ENCODE measurements around the gene MSMB. TPM values are rescaled to one million over a fixed set of nuclear protein-coding genes. Genes with fewer than 3 reads are reported as not detected.

Gene MSMB
- total and polyA plus RNA-seq, 9 of the 15 experiments (the other 6 are each of a cell fraction or from before 2014, with no cell fraction given): 0.21 to 0.60 TPM; not detected in 7

DNA sequence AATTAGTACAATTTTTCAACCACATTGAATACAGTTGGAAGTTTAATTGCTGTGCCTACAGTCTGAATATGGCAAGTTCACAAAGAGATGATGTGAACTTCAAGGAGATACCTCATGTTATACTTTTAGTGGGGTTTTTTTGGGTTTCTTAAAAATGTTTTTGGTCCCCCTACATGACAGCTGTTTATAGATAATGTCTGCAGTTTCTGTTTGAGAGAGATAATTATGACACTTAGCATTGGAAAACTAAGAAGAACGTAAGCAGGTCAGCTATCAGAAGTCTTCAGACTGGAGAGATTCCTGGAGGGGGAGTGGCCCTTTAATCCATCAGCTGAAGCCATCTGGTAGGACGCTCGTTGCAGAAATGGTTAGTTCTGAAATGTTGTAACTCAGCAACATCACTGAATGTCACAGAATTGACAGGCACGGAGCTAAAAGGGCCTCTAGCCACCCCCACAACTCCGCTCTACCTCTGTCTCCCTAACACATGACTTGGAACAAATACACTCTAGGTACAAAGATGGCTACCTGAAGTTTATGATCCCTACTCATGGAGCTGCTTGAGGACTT lies 44.8 kb downstream of the MSMB start (continued):
- TF ChIP-seq, protein P1, sequence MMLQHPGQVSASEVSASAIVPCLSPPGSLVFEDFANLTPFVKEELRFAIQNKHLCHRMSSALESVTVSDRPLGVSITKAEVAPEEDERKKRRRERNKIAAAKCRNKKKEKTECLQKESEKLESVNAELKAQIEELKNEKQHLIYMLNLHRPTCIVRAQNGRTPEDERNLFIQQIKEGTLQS (IDR thresholded peaks at IDR 0.05): peak; percentile 87
- TF ChIP-seq, protein P1 (CRISPR knock-in tag; conservative IDR thresholded peaks at IDR 0.05): peak; percentile 51; the same call in 1 of the 2 replicates
- TF ChIP-seq, protein P2, sequence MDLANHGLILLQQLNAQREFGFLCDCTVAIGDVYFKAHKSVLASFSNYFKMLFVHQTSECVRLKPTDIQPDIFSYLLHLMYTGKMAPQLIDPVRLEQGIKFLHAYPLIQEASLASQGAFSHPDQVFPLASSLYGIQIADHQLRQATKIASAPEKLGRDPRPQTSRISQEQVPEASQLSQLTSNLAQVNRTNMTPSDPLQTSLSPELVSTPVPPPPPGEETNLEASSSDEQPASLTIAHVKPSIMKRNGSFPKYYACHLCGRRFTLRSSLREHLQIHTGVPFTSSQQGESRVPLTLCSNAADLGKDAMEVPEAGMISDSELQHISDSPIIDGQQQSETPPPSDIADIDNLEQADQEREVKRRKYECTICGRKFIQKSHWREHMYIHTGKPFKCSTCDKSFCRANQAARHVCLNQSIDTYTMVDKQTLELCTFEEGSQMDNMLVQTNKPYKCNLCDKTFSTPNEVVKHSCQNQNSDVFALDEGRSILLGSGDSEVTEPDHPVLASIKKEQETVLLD (IDR thresholded peaks at IDR 0.05): peak; percentile 82
- TF ChIP-seq PHF8 (IDR thresholded peaks at IDR 0.05; ENCODE audit: borderline replicate concordance, low read length) (no peak), RBM39 (optimal IDR thresholded peaks at IDR 0.05; ENCODE audit: low read depth, low read length) (no peak), MEF2A (IDR thresholded peaks at IDR 0.05; ENCODE audit: control insufficient read depth, low read depth, low read length) (peak; percentile 20; the same call in 1 of the 2 replicates), ZBTB17 (CRISPR knock-in tag; IDR thresholded peaks at IDR 0.05) (peak; percentile 79), CAMTA2 (CRISPR knock-in tag; conservative IDR thresholded peaks at IDR 0.05) (no peak), MYBL2 (IDR thresholded peaks at IDR 0.05; ENCODE audit: low read depth) (no peak; the same call in 1 of the 2 replicates), MYBL2 (CRISPR knock-in tag; IDR thresholded peaks at IDR 0.05; ENCODE audit: borderline replicate concordance) (no peak), ZNF121 (CRISPR knock-in tag; conservative IDR thresholded peaks at IDR 0.05) (no peak), MEIS2 (IDR thresholded peaks at IDR 0.05; ENCODE audit: partially characterized antibody) (peak; percentile 98), TAF1 (IDR thresholded peaks at IDR 0.05; ENCODE audit: control insufficient read depth, extremely low read depth, insufficient read depth, low read length, severe bottlenecking) (peak; percentile 30), NBN (IDR thresholded peaks at IDR 0.05; ENCODE audit: low read depth) (peak; percentile 99), SIRT6 (IDR thresholded peaks at IDR 0.05; ENCODE audit: low read depth, low read length) (no peak), ZNF830 (CRISPR knock-in tag; IDR thresholded peaks at IDR 0.05) (no peak), BDP1 (IDR thresholded peaks at IDR 0.05; ENCODE audit: insufficient read depth, insufficient read length) (no peak), TEAD1 (CRISPR knock-in tag; IDR thresholded peaks at IDR 0.05) (peak; percentile 98 to 99), SAFB (IDR thresholded peaks at IDR 0.05; ENCODE audit: borderline replicate concordance, low read depth, low read length) (no peak), HDGF (IDR thresholded peaks at IDR 0.05) (no peak), ZNF780A (CRISPR knock-in tag; IDR thresholded peaks at IDR 0.05) (no peak), HSF4 (CRISPR knock-in tag; IDR thresholded peaks at IDR 0.05; ENCODE audit: borderline replicate concordance) (no peak; the same call in 1 of the 2 replicates)
- TF ChIP-seq, protein P3, sequence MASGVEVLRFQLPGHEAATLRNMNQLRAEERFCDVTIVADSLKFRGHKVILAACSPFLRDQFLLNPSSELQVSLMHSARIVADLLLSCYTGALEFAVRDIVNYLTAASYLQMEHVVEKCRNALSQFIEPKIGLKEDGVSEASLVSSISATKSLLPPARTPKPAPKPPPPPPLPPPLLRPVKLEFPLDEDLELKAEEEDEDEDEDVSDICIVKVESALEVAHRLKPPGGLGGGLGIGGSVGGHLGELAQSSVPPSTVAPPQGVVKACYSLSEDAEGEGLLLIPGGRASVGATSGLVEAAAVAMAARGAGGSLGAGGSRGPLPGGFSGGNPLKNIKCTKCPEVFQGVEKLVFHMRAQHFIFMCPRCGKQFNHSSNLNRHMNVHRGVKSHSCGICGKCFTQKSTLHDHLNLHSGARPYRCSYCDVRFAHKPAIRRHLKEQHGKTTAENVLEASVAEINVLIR (CRISPR knock-in tag; IDR thresholded peaks at IDR 0.05): peak; percentile 90
- TF ChIP-seq, protein P4, sequence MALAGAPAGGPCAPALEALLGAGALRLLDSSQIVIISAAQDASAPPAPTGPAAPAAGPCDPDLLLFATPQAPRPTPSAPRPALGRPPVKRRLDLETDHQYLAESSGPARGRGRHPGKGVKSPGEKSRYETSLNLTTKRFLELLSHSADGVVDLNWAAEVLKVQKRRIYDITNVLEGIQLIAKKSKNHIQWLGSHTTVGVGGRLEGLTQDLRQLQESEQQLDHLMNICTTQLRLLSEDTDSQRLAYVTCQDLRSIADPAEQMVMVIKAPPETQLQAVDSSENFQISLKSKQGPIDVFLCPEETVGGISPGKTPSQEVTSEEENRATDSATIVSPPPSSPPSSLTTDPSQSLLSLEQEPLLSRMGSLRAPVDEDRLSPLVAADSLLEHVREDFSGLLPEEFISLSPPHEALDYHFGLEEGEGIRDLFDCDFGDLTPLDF (CRISPR knock-in tag; IDR thresholded peaks at IDR 0.05): no peak
